ENCODE measurements around the gene PRADC1. TPM values are rescaled to one million over a fixed set of nuclear protein-coding genes. Genes with fewer than 3 reads are reported as not detected.

PRADC1 gene
- total RNA-seq, 1 experiment from 2014 or later: 8.6 TPM

GRCh38 chr2:73212098-73212447 lies 21.0 kb downstream of the PRADC1 start:
- RAD21 ChIA-PET (ENCODE audit: low non-redundant PET in 1 of 2, low total read pairs in 2 of 2, uncharacterized antibody in 2 of 2, unreplicated experiment in 2 of 2): interaction anchor here in 1 of 2 experiments (2.2 kb wide), 1 partner anchor 35 kb away, joined by 8 read pairs; no protein-coding TSS in a partner anchor
- H2AFZ ChIP-seq (ENCODE audit: low read depth, low read length, poor library complexity, severe bottlenecking): no peak overlapping the region

GRCh38 chr2:73210696-73211095 lies 22.3 kb downstream of the PRADC1 start:
- Histone ChIP-seq H3K9ac (ENCODE audit: low read length) (no peak overlapping the region), H3K27ac (ENCODE audit: low read depth, low read length) (no peak overlapping the region), H2AFZ (ENCODE audit: low read depth, low read length, poor library complexity, severe bottlenecking) (no peak overlapping the region), H3K4me2 (ENCODE audit: low read length) (no peak overlapping the region), H3K4me1 (ENCODE audit: control insufficient read depth in 1 of 2, insufficient read depth in 2 of 2, low read length in 2 of 2) (peaks cover 3 to 29% of the 10 kb centered on the region in 2 experiments; a peak in 3 of 4 replicates), H3K79me2 (ENCODE audit: insufficient read depth, low read length) (peaks cover 15% of the 10 kb centered on the region), H3K36me3 (ENCODE audit: control insufficient read depth in 1 of 2, insufficient read depth in 2 of 2, low read length in 2 of 2) (no peaks in the 10 kb centered on the region), H3K27me3 (ENCODE audit: insufficient read depth, low read length) (no peaks in the 10 kb centered on the region), H3K4me3 (replicated peaks in 1 of 2; ENCODE audit: low read depth in 1 of 2, low read length in 2 of 2) (no peak overlapping the region), H3K9me3 (ENCODE audit: control insufficient read depth in 1 of 2, insufficient read depth in 1 of 2, low read depth in 1 of 2, low read length in 2 of 2) (no peaks in the 10 kb centered on the region), H4K20me1 (ENCODE audit: insufficient read depth) (no peaks in the 10 kb centered on the region), H3K9me2 (ENCODE audit: insufficient read depth) (no peaks in the 10 kb centered on the region)
- BruUV-seq (replicated peaks): no TSS peak
- no peak for ATAC-seq
- DNase-seq (ENCODE audit: low read depth, low spot score): no peak
- intact Hi-C loops (cut with micrococcal nuclease): no loop called here
- CTCF ChIA-PET: no interaction called here
- RAD21 ChIA-PET (ENCODE audit: low non-redundant PET in 1 of 2, low total read pairs in 2 of 2, uncharacterized antibody in 2 of 2, unreplicated experiment in 2 of 2): no interaction called here
- POLR2A ChIA-PET: no interaction called here
- TF ChIP-seq ELF1 (IDR thresholded peaks at IDR 0.05; ENCODE audit: borderline replicate concordance, low read depth): no peak
- no peak for TF ChIP-seq RAD21 (IDR thresholded peaks at IDR 0.05; ENCODE audit: low read depth)
- TF ChIP-seq CTCF (IDR thresholded peaks at IDR 0.05 in 2 of 3, conservative IDR thresholded peaks at IDR 0.05 in 1 of 3; ENCODE audit: borderline replicate concordance in 1 of 3, insufficient read depth in 1 of 3, low read depth in 2 of 3, low read length in 2 of 3): no peak
- no peak for TF ChIP-seq EZH2 (IDR thresholded peaks at IDR 0.05)
- TF ChIP-seq MAX (IDR thresholded peaks at IDR 0.05): no peak
- no peak for TF ChIP-seq EGR1 (IDR thresholded peaks at IDR 0.05; ENCODE audit: low read depth)
- TF ChIP-seq REST (IDR thresholded peaks at IDR 0.05; ENCODE audit: low read depth): no peak
- no peak for TF ChIP-seq CBX3 (IDR thresholded peaks at IDR 0.05; ENCODE audit: low read depth)
- no peak for TF ChIP-seq CEBPB (IDR thresholded peaks at IDR 0.05; ENCODE audit: low read depth)
- TF ChIP-seq FOSL1 (IDR thresholded peaks at IDR 0.05; ENCODE audit: low read depth): no peak
- TF ChIP-seq POLR2A (IDR thresholded peaks at IDR 0.05; ENCODE audit: borderline replicate concordance, extremely low read depth, insufficient read depth, insufficient read length): no peak
- TF ChIP-seq TCF7L2 (IDR thresholded peaks at IDR 0.05; ENCODE audit: borderline replicate concordance, extremely low read depth, insufficient read depth, insufficient read length): no peak
- no peak for TF ChIP-seq EZH2phosphoT487 (IDR thresholded peaks at IDR 0.05; ENCODE audit: borderline replicate concordance)
- no peak for TF ChIP-seq SRF (IDR thresholded peaks at IDR 0.05; ENCODE audit: low read depth)
- TF ChIP-seq ZFX (IDR thresholded peaks at IDR 0.05): no peak

More at GRCh38 chr2:73212098-73212447, 21.0 kb downstream of the PRADC1 start:
- DNase-seq (ENCODE audit: low read depth, low spot score): no peak
- Histone ChIP-seq H3K9me3 (ENCODE audit: control insufficient read depth in 1 of 2, insufficient read depth in 1 of 2, low read depth in 1 of 2, low read length in 2 of 2) (no peaks in the 10 kb centered on the region), H3K9ac (ENCODE audit: low read length) (no peak overlapping the region), H3K4me3 (replicated peaks in 1 of 2; ENCODE audit: low read depth in 1 of 2, low read length in 2 of 2) (no peak overlapping the region), H3K27me3 (ENCODE audit: insufficient read depth, low read length) (no peaks in the 10 kb centered on the region), H4K20me1 (ENCODE audit: insufficient read depth) (no peaks in the 10 kb centered on the region), H3K79me2 (ENCODE audit: insufficient read depth, low read length) (peaks cover 26% of the 10 kb centered on the region), H3K4me1 (ENCODE audit: control insufficient read depth in 1 of 2, insufficient read depth in 2 of 2, low read length in 2 of 2) (peaks cover 3 to 29% of the 10 kb centered on the region in 2 experiments; a peak in 3 of 4 replicates), H3K36me3 (ENCODE audit: control insufficient read depth in 1 of 2, insufficient read depth in 2 of 2, low read length in 2 of 2) (no peaks in the 10 kb centered on the region), H3K4me2 (ENCODE audit: low read length) (peak overlapping the region; percentile 83), H3K27ac (ENCODE audit: low read depth, low read length) (no peak overlapping the region), H3K9me2 (ENCODE audit: insufficient read depth) (no peaks in the 10 kb centered on the region)
- ChIA-PET CTCF (interaction anchor here (0.7 to 2.6 kb wide), 17 partner anchors 9 to 324 kb away, joined by 3 to 31 read pairs (median 4); partner anchors contain the start of genes CCT7, NOTO, PRADC1 and SFXN5), POLR2A (interaction anchor here (1.1 to 2.1 kb wide), 2 partner anchors 21 to 35 kb away, joined by 5 to 8 read pairs; partner anchors contain the start of genes CCT7 and PRADC1)
- intact Hi-C loops (cut with micrococcal nuclease): loop anchor here (1.0 kb wide), 2 partner anchors 35 to 127 kb away; no protein-coding TSS in a partner anchor
- no peak for ATAC-seq
- TF ChIP-seq POLR2A (IDR thresholded peaks at IDR 0.05; ENCODE audit: borderline replicate concordance, extremely low read depth, insufficient read depth, insufficient read length) (no peak), EZH2phosphoT487 (IDR thresholded peaks at IDR 0.05; ENCODE audit: borderline replicate concordance) (no peak), CEBPB (IDR thresholded peaks at IDR 0.05; ENCODE audit: low read depth) (no peak), TCF7L2 (IDR thresholded peaks at IDR 0.05; ENCODE audit: borderline replicate concordance, extremely low read depth, insufficient read depth, insufficient read length) (no peak), EZH2 (IDR thresholded peaks at IDR 0.05) (no peak)
- BruUV-seq (replicated peaks): no TSS peak

All from HCT116 (cell line).